Prostate gland (tissue), 2 donors: ENCODE data around the gene CNPPD1. TPM values are rescaled to one million over a fixed set of nuclear protein-coding genes. Genes with fewer than 3 reads are reported as not detected.

Experiments used
- DNase-seq: peaks from one replicate; pipeline ENCODE4 v3.0.0-alpha.2; 2019; ENCODE audit warnings: low spot score
- H3K27ac ChIP-seq, 2 donors: fragments of 200-600 bp; sonication (generic); 2 replicates each; pipeline ENCODE4 v1.5.1; 2017 to 2019
- H3K27me3 ChIP-seq: fragments of 200-600 bp; sonication (generic); replicated peaks from 2 replicates; pipeline ENCODE4 v1.5.1; 2019; ENCODE audit not compliant: insufficient read depth
- H3K36me3 ChIP-seq, 2 donors: fragments of 200-600 bp; sonication (generic); 1 replicate in 1 of 2; 2 replicates in 1 of 2; pipeline versions ENCODE4 v1.5.1 to v1.8.1; 2017 to 2019
- H3K4me1 ChIP-seq: fragments of 200-600 bp; sonication (generic); replicated peaks from 2 replicates; pipeline ENCODE4 v1.5.1; 2019
- H3K4me3 ChIP-seq, 2 donors: fragments of 200-600 bp; sonication (generic); 2 replicates each; pipeline ENCODE4 v1.5.1; 2017 to 2019
- H3K9me3 ChIP-seq: fragments of 200-600 bp; sonication (generic); 2 replicates; pipeline ENCODE4 v1.5.1; 2017
- CTCF ChIP-seq, 4 experiments: fragments of 200-600 bp in 2 of 4; fragments of 450-650 bp in 2 of 4; sonication (generic) in 2 of 4; IDR thresholded peaks; 1 replicate in 3 of 4; 2 replicates in 1 of 4; pipeline ENCODE4 v1.5.1; 2016 to 2019; ENCODE audit warnings: antibody characterized with exemption in 4 of 4, mild to moderate bottlenecking in 2 of 4, moderate library complexity in 2 of 4
- POLR2A ChIP-seq: fragments of 450-650 bp; IDR thresholded peaks from one replicate; pipeline ENCODE4 v1.6.1; 2016; ENCODE audit warnings: antibody characterized with exemption, mild to moderate bottlenecking
- POLR2AphosphoS5 ChIP-seq: sonication (generic); formaldehyde crosslinking; IDR thresholded peaks from one replicate; pipeline ENCODE4 v1.6.1; 2017; ENCODE audit warnings: antibody characterized with exemption
- whole genome bisulfite sequencing: methylation state at CpG from one replicate; pipeline ENCODE4 v1.1.5; 2018; 5-methylcytosine and 5-hydroxymethylcytosine counted together
- intact Hi-C: fragments of 100-400 bp; cut with DNase I; formaldehyde crosslinking; loops from one replicate; pipeline ENCODE4 v1.14.2; 2022
- total RNA-seq, 2 donors: library from RNA; depleted of rRNA; stranded (reverse); fragments of >200 nt; gene quantifications; one replicate each; pipeline ENCODE4 v1.1.0, GENCODE V29; 2016

CNPPD1 gene
- total RNA-seq, 2 donors from 2014 or later, result 53.6 to 60.1 TPM

GRCh38 chr2:219178377-219179175 is 1.9 kb upstream of the CNPPD1 start:
- Histone ChIP-seq H3K27ac (peak overlapping the region; percentile 98 to 99), H3K9me3 (no peaks in the 10 kb centered on the region), H3K4me1 (peaks cover 11% of the 10 kb centered on the region), H3K36me3 (peaks cover 0 to 24% of the 10 kb centered on the region in 2 donors), H3K4me3 (peak overlapping the region; percentile 73 to 82), H3K27me3 (no peaks in the 10 kb centered on the region)
- intact Hi-C loops, result loop anchor here (5.0 to 10.0 kb wide), 3 partner anchors 39 to 336 kb away; partner anchors contain the start of genes ABCB6, ASIC4 and DNPEP
- WGBS, result 3% methylated on average over 45 of the region's 45 CpGs
- DNase-seq, result peak; percentile 39
- TF ChIP-seq CTCF (IDR thresholded peaks at IDR 0.05) (no peak), POLR2A (no peak), POLR2AphosphoS5 (no peak)

- TF ChIP-seq POLR2A (peak; percentile 96), POLR2AphosphoS5 (peak; percentile 89), CTCF (IDR thresholded peaks at IDR 0.05) (peak; percentile 54 to 70 (median 66))
- Histone ChIP-seq H3K27ac (peak within 1 kb of the TSS; percentile 98 to 99), H3K4me1 (peaks cover 11% of the 10 kb centered on the region), H3K9me3 (no peaks in the 10 kb centered on the region), H3K27me3 (no peaks in the 10 kb centered on the region), H3K4me3 (peak within 1 kb of the TSS; percentile 73 to 82), H3K36me3 (peaks cover 0 to 18% of the 10 kb centered on the region in 2 donors)
- intact Hi-C loops, result loop anchor here (5.0 to 10.0 kb wide), 3 partner anchors 40 to 337 kb away; partner anchors contain the start of genes ABCB6, ASIC4 and DNPEP
- DNase-seq, result peak; percentile 93
- under 1% methylated on average over 36 of the region's 67 CpGs for WGBS
These were observed 1.0 kb upstream of the CNPPD1 start, which contains the start of gene RETREG2 for GRCh38 chr2:219177552-219178376. Gene RETREG2 (plus strand): TSS chr2:219178275. CDS start chr2:219178353, 78 bp downstream.

GRCh38 chr2:219175928-219176817 is 552 bp downstream of the CNPPD1 start:
- H3K27ac ChIP-seq, result peak overlapping the region; percentile 98 to 99
- TF ChIP-seq POLR2A, result no peak
- TF ChIP-seq CTCF (IDR thresholded peaks at IDR 0.05), result peak in 1 of 4 experiments; percentile 5
- TF ChIP-seq POLR2AphosphoS5, result no peak
- WGBS, result 2% methylated on average over 43 of the region's 45 CpGs
- H3K36me3 ChIP-seq, result peaks cover 0 to 2% of the 10 kb centered on the region in 2 donors
- H3K27me3 ChIP-seq, result no peaks in the 10 kb centered on the region
- no peaks in the 10 kb centered on the region for H3K9me3 ChIP-seq
- intact Hi-C loops, result loop anchor here (5.0 to 10.0 kb wide), 3 partner anchors 41 to 339 kb away; partner anchors contain the start of genes ABCB6, ASIC4 and DNPEP
- peaks cover 11% of the 10 kb centered on the region for H3K4me1 ChIP-seq
- peak overlapping the region; percentile 73 to 82 for H3K4me3 ChIP-seq
- DNase-seq, result peak; percentile 39

- peak overlapping the region in 1 of 2 donors; percentile 82 for H3K4me3 ChIP-seq
- intact Hi-C loops, result loop anchor here (5.0 to 10.0 kb wide), 3 partner anchors 42 to 339 kb away; partner anchors contain the start of genes ABCB6, ASIC4 and DNPEP
- H3K36me3 ChIP-seq, result no peaks in the 10 kb centered on the region
- 76% methylated on average over 7 of the region's 7 CpGs for WGBS
- no peaks in the 10 kb centered on the region for H3K9me3 ChIP-seq
- H3K4me1 ChIP-seq, result peaks cover 11% of the 10 kb centered on the region
- H3K27me3 ChIP-seq, result no peaks in the 10 kb centered on the region
- DNase-seq, result no peak
- peak overlapping the region; percentile 98 to 99 for H3K27ac ChIP-seq
- no peak for TF ChIP-seq CTCF (IDR thresholded peaks at IDR 0.05)
- no peak for TF ChIP-seq POLR2A
- no peak for TF ChIP-seq POLR2AphosphoS5
These were observed 1.2 kb downstream of the CNPPD1 start for GRCh38 chr2:219175486-219175885.
